NT2/D1 (cell line): Measurements from ENCODE around the gene SIAH1.

ENCODE experiments used
- SUZ12 ChIP-seq: IDR thresholded peaks from 2 replicates; pipeline ENCODE4 v1.6.1; 2011; ENCODE audit not compliant: insufficient read length, insufficient read depth; ENCODE audit errors: extremely low read depth
- YY1 ChIP-seq: IDR thresholded peaks from 2 replicates; pipeline ENCODE4 v1.6.1; 2011; ENCODE audit not compliant: insufficient read length, insufficient read depth
- ZNF274 ChIP-seq: IDR thresholded peaks from 2 replicates; pipeline ENCODE4 v1.6.1; 2011; ENCODE audit warnings: mild to moderate bottlenecking, low read depth, low read length

DNA sequence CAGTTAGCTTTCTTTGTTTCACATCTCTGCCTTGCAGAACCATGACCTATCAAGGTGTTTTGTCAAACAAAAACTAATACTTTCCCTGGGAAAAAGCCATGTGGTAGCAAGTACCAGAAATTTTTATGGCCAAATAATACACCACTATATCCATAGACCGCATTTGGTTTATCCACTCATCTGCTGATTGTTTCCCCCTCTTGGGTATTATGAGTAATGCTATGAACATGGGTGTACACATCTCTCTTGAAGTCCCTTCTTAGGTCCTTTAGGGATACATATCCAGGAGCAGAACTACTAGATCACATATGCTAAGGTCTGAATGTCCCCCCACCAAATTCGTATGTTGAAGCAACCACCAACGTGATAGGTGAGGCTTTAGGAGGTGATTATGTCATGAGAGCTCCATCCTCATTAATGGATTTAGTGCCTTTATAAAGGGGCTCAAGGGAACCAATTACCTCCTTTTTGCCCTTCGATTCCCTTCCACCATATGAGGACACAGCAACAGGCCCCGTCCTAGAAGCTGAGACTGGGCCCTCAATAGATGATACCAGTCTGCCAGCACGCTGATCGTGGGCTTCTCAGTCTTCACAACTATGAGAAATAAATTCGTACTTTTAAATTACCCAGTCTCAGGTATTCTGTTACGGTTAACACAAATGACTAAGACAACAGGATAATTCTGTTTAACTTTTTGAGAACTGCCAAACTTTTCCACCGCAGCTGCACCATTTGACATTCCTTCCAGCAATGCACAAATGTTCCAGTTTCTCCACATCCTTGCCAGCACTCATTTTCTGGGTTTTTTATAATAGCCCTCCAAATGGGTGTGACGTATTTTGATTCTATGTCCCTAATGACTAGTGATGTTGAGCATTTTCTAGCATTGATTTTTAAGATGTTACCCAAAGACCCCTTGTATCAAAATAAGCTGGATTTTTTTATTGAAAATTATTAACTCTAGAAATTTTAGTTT is 30.0 kb downstream of the SIAH1 start:
- TF ChIP-seq YY1, result no peak
- no peak for TF ChIP-seq ZNF274
- no peak for TF ChIP-seq SUZ12
